HEK293 (cell line): ENCODE results near the gene TACC2.

Experiments used
- CTCF ChIP-seq: fragments of 450-650 bp; formaldehyde crosslinking; IDR thresholded peaks from 2 replicates; pipeline ENCODE4 v1.5.1; 2016; ENCODE audit warnings: missing biosample characterization, missing genetic modification characterization
- GFI1B ChIP-seq: fragments of 450-650 bp; formaldehyde crosslinking; IDR thresholded peaks from 2 replicates; pipeline ENCODE4 v1.5.1; 2016; ENCODE audit warnings: missing biosample characterization, missing genetic modification characterization
- HIC1 ChIP-seq: fragments of 450-650 bp; formaldehyde crosslinking; IDR thresholded peaks from 2 replicates; pipeline ENCODE4 v1.5.1; 2016; ENCODE audit warnings: missing biosample characterization, missing genetic modification characterization
- PRDM2 ChIP-seq: fragments of 450-650 bp; formaldehyde crosslinking; IDR thresholded peaks from 2 replicates; pipeline ENCODE4 v1.5.1; 2016; ENCODE audit warnings: missing biosample characterization, missing genetic modification characterization, borderline replicate concordance
- PRDM4 ChIP-seq: fragments of 450-650 bp; formaldehyde crosslinking; IDR thresholded peaks from 2 replicates; pipeline ENCODE4 v1.5.1; 2017; ENCODE audit warnings: missing biosample characterization, missing genetic modification characterization
- RBAK ChIP-seq: fragments of 450-650 bp; formaldehyde crosslinking; IDR thresholded peaks from 2 replicates; pipeline ENCODE4 v1.5.1; 2016; ENCODE audit warnings: missing biosample characterization, missing genetic modification characterization
- TRIM28 ChIP-seq: IDR thresholded peaks from 2 replicates; pipeline ENCODE4 v1.6.1; 2011; ENCODE audit warnings: low read length, control low read depth, borderline replicate concordance
- ZNF121 ChIP-seq: fragments of 450-650 bp; formaldehyde crosslinking; IDR thresholded peaks from 2 replicates; pipeline ENCODE4 v1.5.1; 2016; ENCODE audit warnings: missing biosample characterization, missing genetic modification characterization
- ZNF223 ChIP-seq: fragments of 450-650 bp; formaldehyde crosslinking; IDR thresholded peaks from 2 replicates; pipeline ENCODE4 v1.5.1; 2016; ENCODE audit warnings: missing biosample characterization, missing genetic modification characterization
- ZNF48 ChIP-seq: fragments of 450-650 bp; formaldehyde crosslinking; IDR thresholded peaks from 2 replicates; pipeline ENCODE4 v1.5.1; 2016; ENCODE audit warnings: missing biosample characterization, missing genetic modification characterization
- ZNF513 ChIP-seq: fragments of 450-650 bp; IDR thresholded peaks from 2 replicates; pipeline ENCODE4 v1.5.1; 2018; ENCODE audit warnings: missing biosample characterization, missing genetic modification characterization
- ZNF596 ChIP-seq: fragments of 450-650 bp; IDR thresholded peaks from 2 replicates; pipeline ENCODE4 v1.5.0; 2018; ENCODE audit warnings: missing biosample characterization, mild to moderate bottlenecking, missing genetic modification characterization, moderate library complexity
- ZNF621 ChIP-seq: fragments of 450-650 bp; formaldehyde crosslinking; IDR thresholded peaks from 2 replicates; pipeline ENCODE4 v1.5.1; 2017; ENCODE audit warnings: missing biosample characterization, missing genetic modification characterization
- ZNF654 ChIP-seq: fragments of 450-650 bp; formaldehyde crosslinking; IDR thresholded peaks from 2 replicates; pipeline ENCODE4 v1.5.1; 2016; ENCODE audit warnings: low read depth, missing biosample characterization, missing genetic modification characterization
- ZNF658 ChIP-seq: fragments of 450-650 bp; formaldehyde crosslinking; IDR thresholded peaks from 2 replicates; pipeline ENCODE4; 2016; ENCODE audit warnings: missing biosample characterization, missing genetic modification characterization
- ZNF76 ChIP-seq: fragments of 450-650 bp; formaldehyde crosslinking; IDR thresholded peaks from 2 replicates; pipeline ENCODE4; 2016; ENCODE audit warnings: low read depth, missing biosample characterization, missing genetic modification characterization, borderline replicate concordance
- ZNF768 ChIP-seq: fragments of 450-650 bp; formaldehyde crosslinking; IDR thresholded peaks from 2 replicates; pipeline ENCODE4 v1.5.1; 2018; ENCODE audit warnings: missing biosample characterization, mild to moderate bottlenecking, missing genetic modification characterization
- ZNF843 ChIP-seq: fragments of 450-650 bp; formaldehyde crosslinking; IDR thresholded peaks from 2 replicates; pipeline ENCODE4 v1.5.1; 2016; ENCODE audit warnings: missing biosample characterization, missing genetic modification characterization

The TACC2 gene

GRCh38 chr10:122267849-122268737 is 279.1 kb downstream of the TACC2 start (continued):
- TF ChIP-seq CTCF = peak; percentile 75
- TF ChIP-seq ZNF768 (tag by site-specific recombination) = no peak
- no peak for TF ChIP-seq ZNF658 (tag by site-specific recombination)
- no peak for TF ChIP-seq ZNF48 (tag by site-specific recombination)
- no peak for TF ChIP-seq RBAK
- TF ChIP-seq ZNF76 (tag by site-specific recombination) = peak; percentile 67; the same call in 1 of the 2 replicates
- TF ChIP-seq ZNF223 = peak; percentile 80; the same call in 1 of the 2 replicates
- no peak for TF ChIP-seq HIC1 (tag by site-specific recombination)
- no peak for TF ChIP-seq ZNF596 (tag by site-specific recombination)
- no peak for TF ChIP-seq ZNF621
- TF ChIP-seq TRIM28 = no peak
- TF ChIP-seq ZNF513 = no peak
- no peak for TF ChIP-seq ZNF843 (tag by site-specific recombination)
- peak; percentile 49 for TF ChIP-seq ZNF654 (tag by site-specific recombination)
- no peak for TF ChIP-seq ZNF121
- no peak for TF ChIP-seq PRDM4 (tag by site-specific recombination)
- no peak for TF ChIP-seq GFI1B (tag by site-specific recombination)
- TF ChIP-seq PRDM2 (tag by site-specific recombination) = no peak
